DOHH2 (cell line): ENCODE data around the gene ENDOG.

Experiments used
- CTCF ChIP-seq: fragments of 200-600 bp; sonication (generic); IDR thresholded peaks from one replicate; pipeline ENCODE4 v1.5.1; 2014; ENCODE audit warnings: antibody characterized with exemption, mild to moderate bottlenecking, low read depth, low read length; ENCODE audit not compliant: poor library complexity, severe bottlenecking
- EZH2phosphoT487 ChIP-seq: fragments of 200-600 bp; sonication (generic); IDR thresholded peaks from 2 replicates; pipeline ENCODE4 v1.6.1; 2017; ENCODE audit warnings: borderline replicate concordance, mild to moderate bottlenecking, antibody characterized with exemption, low read length, moderate library complexity, mixed read lengths

- TF ChIP-seq CTCF (no peak), EZH2phosphoT487 (no peak)
Measured at GRCh38 chr9:128835246-128836210, 17.2 kb downstream of the ENDOG start.
